Panc1 (cell line): ENCODE measurements around the gene NTRK1. TPM values are rescaled to one million over a fixed set of nuclear protein-coding genes. Genes with fewer than 3 reads are reported as not detected.

Experiments
- ATAC-seq: fragments of 200-7000 bp; cut with Tn5 transposase; 2 replicates; pipeline ENCODE4 v1.9.1; 2020; ENCODE audit warnings: mild to moderate bottlenecking, moderate library complexity
- Bru-seq: library from RNA; stranded (reverse); fragments of 400-500 nt; gene quantifications from one replicate; lab custom pipeline; 2021; lab: Mats Ljungman, UMichigan
- BruChase-seq, 2 experiments: library from RNA; stranded (reverse); fragments of 400-500 nt; gene quantifications; one replicate each; lab custom pipeline; 2021; lab: Mats Ljungman, UMichigan
- BruUV-seq: library from RNA; stranded (reverse); fragments of 400-500 nt; replicated peaks from 2 replicates; lab custom pipeline; 2021; lab: Mats Ljungman, UMichigan
- CTCF ChIA-PET: fragments of 300-600 bp; sonication (Branson Sonifier 250); formaldehyde crosslinking; loops from one replicate; lab custom pipeline; 2022; ENCODE audit warnings: antibody characterized with exemption; lab: Charles Lee
- POLR2A ChIA-PET: fragments of 300-600 bp; sonication (Branson Sonifier 250); formaldehyde crosslinking; loops from one replicate; lab custom pipeline; 2022; ENCODE audit warnings: antibody characterized with exemption; lab: Charles Lee
- DNase-seq: peaks from one replicate; pipeline ENCODE4 v3.0.0-alpha.2; 2010; ENCODE audit warnings: low read depth, low spot score
- H3K27ac ChIP-seq: 2 replicates; pipeline ENCODE4 v1.5.1; 2011; ENCODE audit warnings: mild to moderate bottlenecking, low read length, inconsistent platforms
- H3K27me3 ChIP-seq: fragments of 200-500 bp; sonication (Bioruptor generic); 2 replicates; pipeline ENCODE4 v1.6.0; 2014; ENCODE audit warnings: low read length, inconsistent platforms; ENCODE audit not compliant: control insufficient read depth, insufficient read depth
- H3K36me3 ChIP-seq: fragments of 200-500 bp; sonication (Bioruptor generic); 2 replicates; pipeline ENCODE4 v1.5.1; 2014; ENCODE audit warnings: inconsistent platforms, mild to moderate bottlenecking, low read length, moderate library complexity; ENCODE audit not compliant: control insufficient read depth, insufficient read depth
- H3K4me1 ChIP-seq: 2 replicates; pipeline ENCODE4 v1.5.1; 2011; ENCODE audit warnings: inconsistent platforms, mild to moderate bottlenecking, low read length, moderate library complexity; ENCODE audit not compliant: control insufficient read depth, insufficient read depth
- H3K4me3 ChIP-seq, 2 experiments: 2 replicates each; pipeline ENCODE4 v1.5.1; 2011 to 2012; ENCODE audit warnings: low read depth in 2 of 2, low read length in 2 of 2, mild to moderate bottlenecking in 2 of 2, inconsistent platforms in 1 of 2, moderate library complexity in 1 of 2
- H3K9me3 ChIP-seq: fragments of 200-500 bp; sonication (Bioruptor generic); 2 replicates; pipeline ENCODE4 v1.5.1; 2014; ENCODE audit warnings: low read depth, mild to moderate bottlenecking, inconsistent platforms, low read length, moderate library complexity; ENCODE audit not compliant: control insufficient read depth, insufficient read depth
- CTCF ChIP-seq: fragments of 450-650 bp; IDR thresholded peaks from 2 replicates; pipeline ENCODE4 v1.5.1; 2017; ENCODE audit warnings: mild to moderate bottlenecking
- POLR2AphosphoS5 ChIP-seq: IDR thresholded peaks from 2 replicates; pipeline ENCODE4 v1.6.1; 2012; ENCODE audit warnings: mild to moderate bottlenecking, low read depth, low read length, moderate library complexity
- REST ChIP-seq, 2 experiments: IDR thresholded peaks; 2 replicates each; pipeline ENCODE4 v1.6.1; 2011 to 2012; ENCODE audit warnings: low read depth in 2 of 2, control low read depth in 1 of 2, low read length in 1 of 2, mild to moderate bottlenecking in 1 of 2, moderate library complexity in 1 of 2; ENCODE audit not compliant: insufficient read depth in 1 of 2
- SIN3A ChIP-seq: IDR thresholded peaks from 2 replicates; pipeline ENCODE4 v1.6.1; 2012; ENCODE audit warnings: low read depth, mild to moderate bottlenecking, low read length, moderate library complexity, borderline replicate concordance; ENCODE audit not compliant: insufficient read depth
- TCF7L2 ChIP-seq: IDR thresholded peaks from 2 replicates; pipeline ENCODE4 v1.6.1; 2011; ENCODE audit warnings: mild to moderate bottlenecking, low read depth, low read length, inconsistent platforms
- in situ Hi-C: cut with HindIII; loops from 2 replicates; pipeline ENCODE4 v1.10.0; 2016; ENCODE audit warnings: low sequenced_read_pairs, low pct_unique_long_range_greater_than_20kb
- intact Hi-C: fragments of 100-400 bp; cut with micrococcal nuclease; formaldehyde crosslinking; loops from one replicate; pipeline ENCODE4 v1.10.0; 2022; ENCODE audit not compliant: unreplicated experiment
- long read RNA-seq: library from polyadenylated mRNA; unstranded; transcript quantifications from one replicate; pipeline ENCODE4 v2.0.0, GENCODE V29; 2021; ENCODE audit not compliant: unreplicated experiment
- polyA plus RNA-seq: library from polyadenylated mRNA; unstranded; fragments of >200 nt; gene quantifications from one replicate; pipeline ENCODE4 v1.2.1, GENCODE V29; 2012; ENCODE audit warnings: missing spikeins; ENCODE audit not compliant: insufficient read length
- total RNA-seq: library from RNA; stranded (reverse); gene quantifications from one replicate; pipeline ENCODE4 v1.2.1, GENCODE V29; 2021; ENCODE audit not compliant: unreplicated experiment

Gene NTRK1
- total RNA-seq: 0.21 TPM
- 0.46 TPM for polyA plus RNA-seq
- percentile 19 among the genes with signal in this experiment for Bru-seq, nascent RNA
- BruChase-seq, experiment 1, labeled RNA remaining after a 2-hour chase: percentile 23 among the genes with signal in this experiment
- percentile 17 among the genes with signal in this experiment for BruChase-seq, experiment 2, labeled RNA remaining after a 6-hour chase
- long read RNA-seq: 0 reads

- POLR2A ChIA-PET: interaction anchor here (0.6 kb wide), 2 partner anchors 27 to 201 kb away, joined by 5 to 6 read pairs; no protein-coding TSS in a partner anchor
- intact Hi-C loops (loop anchor here (2.0 to 10.0 kb wide), 2 partner anchors 60 to 166 kb away; no protein-coding TSS in a partner anchor), in situ Hi-C loops (no loop called here)
- TF ChIP-seq SIN3A (no peak), CTCF (no peak), REST (IDR thresholded peaks at IDR 0.05; ENCODE audit: insufficient read depth in 1 of 2, low read depth in 2 of 2, low read length in 1 of 2) (no peak), POLR2AphosphoS5 (no peak), TCF7L2 (no peak)
- Histone ChIP-seq H3K27me3 (no peaks in the 10 kb centered on the region; the same call in 1 of the 2 replicates), H3K4me1 (peaks cover 13% of the 10 kb centered on the region), H3K36me3 (no peaks in the 10 kb centered on the region), H3K4me3 (peak within 1 kb of the TSS; percentile 39 to 65), H3K9me3 (no peaks in the 10 kb centered on the region), H3K27ac (no peak within 1 kb of the TSS)
- DNase-seq (no peak), ATAC-seq (peak; percentile 66)
- no TSS peak for BruUV-seq
- CTCF ChIA-PET: interaction anchor here (0.6 to 3.0 kb wide), 16 partner anchors 22 to 234 kb away, joined by 3 to 39 read pairs (median 6); partner anchors contain the start of genes ISG20L2, METTL25B and MRPL24
Measured at GRCh38 chr1:156860628-156861423, at the start of gene NTRK1. Gene NTRK1, plus strand, starts transcription at chr1:156860865. Its CDS starts 70 bp downstream, at chr1:156860935.

GRCh38 chr1:156811168-156811567 is 49.5 kb upstream of the NTRK1 start:
- H3K27ac ChIP-seq: no peak overlapping the region
- no peak for ATAC-seq
- DNase-seq: no peak
- ChIA-PET CTCF (no interaction called here), POLR2A (no interaction called here)
- H3K4me3 ChIP-seq: no peak overlapping the region
- in situ Hi-C loops: no loop called here
- intact Hi-C loops: no loop called here
- BruUV-seq: no TSS peak
- H3K36me3 ChIP-seq: no peaks in the 10 kb centered on the region
- no peaks in the 10 kb centered on the region for H3K9me3 ChIP-seq
- no peaks in the 10 kb centered on the region for H3K27me3 ChIP-seq
- peaks cover 5% of the 10 kb centered on the region; the same call in 1 of the 2 replicates for H3K4me1 ChIP-seq
- TF ChIP-seq REST (IDR thresholded peaks at IDR 0.05; ENCODE audit: insufficient read depth in 1 of 2, low read depth in 2 of 2, low read length in 1 of 2): no peak
- TF ChIP-seq CTCF: no peak
- no peak for TF ChIP-seq SIN3A
- TF ChIP-seq POLR2AphosphoS5: no peak
- TF ChIP-seq TCF7L2: no peak
